ENCODE results near the gene CACNB4.

GRCh38 chr2:151830961-151831360 lies 267.9 kb downstream of the CACNB4 start:
- TF ChIP-seq, protein P1, sequence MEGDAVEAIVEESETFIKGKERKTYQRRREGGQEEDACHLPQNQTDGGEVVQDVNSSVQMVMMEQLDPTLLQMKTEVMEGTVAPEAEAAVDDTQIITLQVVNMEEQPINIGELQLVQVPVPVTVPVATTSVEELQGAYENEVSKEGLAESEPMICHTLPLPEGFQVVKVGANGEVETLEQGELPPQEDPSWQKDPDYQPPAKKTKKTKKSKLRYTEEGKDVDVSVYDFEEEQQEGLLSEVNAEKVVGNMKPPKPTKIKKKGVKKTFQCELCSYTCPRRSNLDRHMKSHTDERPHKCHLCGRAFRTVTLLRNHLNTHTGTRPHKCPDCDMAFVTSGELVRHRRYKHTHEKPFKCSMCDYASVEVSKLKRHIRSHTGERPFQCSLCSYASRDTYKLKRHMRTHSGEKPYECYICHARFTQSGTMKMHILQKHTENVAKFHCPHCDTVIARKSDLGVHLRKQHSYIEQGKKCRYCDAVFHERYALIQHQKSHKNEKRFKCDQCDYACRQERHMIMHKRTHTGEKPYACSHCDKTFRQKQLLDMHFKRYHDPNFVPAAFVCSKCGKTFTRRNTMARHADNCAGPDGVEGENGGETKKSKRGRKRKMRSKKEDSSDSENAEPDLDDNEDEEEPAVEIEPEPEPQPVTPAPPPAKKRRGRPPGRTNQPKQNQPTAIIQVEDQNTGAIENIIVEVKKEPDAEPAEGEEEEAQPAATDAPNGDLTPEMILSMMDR (IDR thresholded peaks at IDR 0.05): no peak
- TF ChIP-seq POLR2A (IDR thresholded peaks at IDR 0.05): no peak

Data from tibial nerve (tissue), 3 donors.